ENCODE results near the gene KIAA1217.

- TF ChIP-seq CTCF (conservative IDR thresholded peaks at IDR 0.05; ENCODE audit: low read depth, low read length) (no peak), SMC3 (IDR thresholded peaks at IDR 0.05; ENCODE audit: low read depth, low read length) (no peak), MAZ (IDR thresholded peaks at IDR 0.05; ENCODE audit: borderline replicate concordance, low read depth, low read length) (no peak), POLR2A (IDR thresholded peaks at IDR 0.05; ENCODE audit: low read depth, low read length) (no peak), RAD21 (IDR thresholded peaks at IDR 0.05; ENCODE audit: low read length) (no peak), RCOR1 (IDR thresholded peaks at IDR 0.05; ENCODE audit: insufficient replicate concordance, low read length) (no peak), MXI1 (IDR thresholded peaks at IDR 0.05; ENCODE audit: borderline replicate concordance, low read depth, low read length) (no peak), NFE2L2 (IDR thresholded peaks at IDR 0.05; ENCODE audit: low read depth, low read length) (no peak), RFX5 (IDR thresholded peaks at IDR 0.05; ENCODE audit: low read depth, low read length) (no peak), MAFK (IDR thresholded peaks at IDR 0.05; ENCODE audit: low read depth, low read length) (no peak), CHD1 (IDR thresholded peaks at IDR 0.05; ENCODE audit: low read depth, low read length) (no peak), USF2 (IDR thresholded peaks at IDR 0.05; ENCODE audit: low read depth, low read length) (no peak), CEBPB (IDR thresholded peaks at IDR 0.05; ENCODE audit: low read depth, low read length) (peak; percentile 38; the same call in 1 of the 2 replicates)
Measured at GRCh38 chr10:24305551-24306506, 96.9 kb downstream of the KIAA1217 start.
